ENCODE results near the gene KIAA1549. TPM values are rescaled to one million over a fixed set of nuclear protein-coding genes. Genes with fewer than 3 reads are reported as not detected.

KIAA1549 gene
- polyA plus RNA-seq, 1 experiment, result 2.5 TPM

DNA sequence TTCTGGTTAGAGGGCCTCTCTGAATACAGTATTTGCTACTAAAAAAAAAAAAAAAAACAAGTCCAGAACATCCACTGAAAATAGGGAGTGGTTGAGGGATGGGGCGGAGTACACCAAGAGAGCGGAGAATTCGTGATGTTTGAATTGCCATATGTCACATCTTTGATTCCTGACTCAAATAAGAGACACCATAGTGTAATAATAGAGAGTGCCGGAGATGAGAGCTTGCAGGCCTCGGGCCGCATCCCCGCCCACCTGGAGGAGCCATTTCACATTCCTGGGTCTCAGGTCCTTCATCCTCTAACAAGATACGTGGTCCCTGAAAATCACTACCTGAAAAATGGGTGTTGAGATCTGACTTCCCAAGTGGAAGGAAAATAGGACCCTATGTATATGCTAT, 46.8 kb downstream of the KIAA1549 start:
- DNase-seq (ENCODE audit: low read depth), result no peak
- ChIA-PET CTCF (interaction anchor here (0.6 to 1.4 kb wide), 3 partner anchors 9 to 28 kb away, joined by 3 to 4 read pairs (median 3); no protein-coding TSS in a partner anchor), POLR2A (no interaction called here)
- no peak for TF ChIP-seq CTCF (IDR thresholded peaks at IDR 0.05; ENCODE audit: insufficient read depth, low read depth, low read length)
- H3K36me3 ChIP-seq (ENCODE audit: control insufficient read depth, insufficient read depth, low read length), result no peaks in the 10 kb centered on the region
- no peaks in the 10 kb centered on the region for H3K27me3 ChIP-seq (ENCODE audit: control insufficient read depth, insufficient read depth, low read length)
- no peak overlapping the region for H3K4me3 ChIP-seq (ENCODE audit: low read depth, low read length)

GRCh38 chr7:138932870-138933269, 48.3 kb downstream of the KIAA1549 start:
- TF ChIP-seq CTCF (IDR thresholded peaks at IDR 0.05; ENCODE audit: insufficient read depth, low read depth, low read length), result no peak
- CTCF ChIA-PET, result no interaction called here

GRCh38 chr7:138932427-138932826, 48.8 kb downstream of the KIAA1549 start:
- DNase-seq (ENCODE audit: low read depth), result no peak
- no peaks in the 10 kb centered on the region for H3K27me3 ChIP-seq (ENCODE audit: control insufficient read depth, insufficient read depth, low read length)
- H3K4me3 ChIP-seq (ENCODE audit: low read depth, low read length), result no peak overlapping the region
- ChIA-PET POLR2A (no interaction called here), CTCF (no interaction called here)
- TF ChIP-seq CTCF (IDR thresholded peaks at IDR 0.05; ENCODE audit: insufficient read depth, low read depth, low read length), result no peak
- H3K36me3 ChIP-seq (ENCODE audit: control insufficient read depth, insufficient read depth, low read length), result no peaks in the 10 kb centered on the region

More at GRCh38 chr7:138932870-138933269, 48.3 kb downstream of the KIAA1549 start:
- Histone ChIP-seq H3K4me3 (ENCODE audit: low read depth, low read length) (no peak overlapping the region), H3K27me3 (ENCODE audit: control insufficient read depth, insufficient read depth, low read length) (no peaks in the 10 kb centered on the region), H3K36me3 (ENCODE audit: control insufficient read depth, insufficient read depth, low read length) (no peaks in the 10 kb centered on the region)
- POLR2A ChIA-PET, result no interaction called here
- no peak for DNase-seq (ENCODE audit: low read depth)

DNA sequence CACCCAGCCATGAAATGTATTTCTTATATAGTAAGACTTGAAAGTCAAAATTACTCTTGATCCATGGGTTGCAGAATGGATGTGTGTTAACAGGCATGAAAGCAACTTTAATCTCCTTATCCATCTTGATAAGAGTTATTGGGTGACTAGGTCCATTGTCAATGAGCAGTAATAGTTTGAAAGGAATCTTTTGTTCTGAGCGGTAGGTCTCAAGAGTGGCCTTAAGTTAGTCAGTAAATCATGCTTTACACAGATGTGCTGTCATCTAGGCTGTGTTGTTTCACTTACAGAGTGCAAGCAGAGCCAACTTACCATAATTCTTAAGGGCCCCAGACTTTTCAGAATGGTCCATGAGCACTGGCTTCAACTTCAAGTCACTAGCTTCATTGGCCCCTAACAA, 51.2 kb downstream of the KIAA1549 start:
- Histone ChIP-seq H3K36me3 (ENCODE audit: control insufficient read depth, insufficient read depth, low read length) (no peaks in the 10 kb centered on the region), H3K27me3 (ENCODE audit: control insufficient read depth, insufficient read depth, low read length) (no peaks in the 10 kb centered on the region), H3K4me3 (ENCODE audit: low read depth, low read length) (no peak overlapping the region)
- no peak for TF ChIP-seq CTCF (IDR thresholded peaks at IDR 0.05; ENCODE audit: insufficient read depth, low read depth, low read length)
- CTCF ChIA-PET, result no interaction called here
- POLR2A ChIA-PET, result no interaction called here
- no peak for DNase-seq (ENCODE audit: low read depth)

DNA sequence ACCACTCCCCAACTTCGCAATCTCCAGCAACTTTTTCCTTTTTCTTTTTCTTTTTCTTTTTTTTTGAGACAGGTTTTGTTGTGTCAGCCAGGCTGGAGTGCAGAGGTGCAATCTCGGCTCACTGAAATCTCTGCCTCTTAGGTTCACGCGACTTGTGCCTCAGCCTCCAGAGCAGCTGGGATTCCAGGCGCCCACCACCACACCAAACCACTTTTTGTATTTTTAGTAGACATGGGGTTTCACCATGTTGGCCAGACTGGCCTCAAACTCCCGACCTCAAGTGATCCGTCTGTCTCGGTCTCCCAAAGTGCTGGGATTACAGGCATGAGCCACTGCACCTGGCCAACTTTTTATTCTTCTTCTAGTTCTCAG, 55.0 kb downstream of the KIAA1549 start:
- DNase-seq (ENCODE audit: low read depth), result no peak
- ChIA-PET CTCF (interaction anchor here (0.7 kb wide), 1 partner anchor 21 kb away, joined by 4 read pairs; no protein-coding TSS in a partner anchor), POLR2A (no interaction called here)
- H3K36me3 ChIP-seq (ENCODE audit: control insufficient read depth, insufficient read depth, low read length), result no peaks in the 10 kb centered on the region
- TF ChIP-seq CTCF (IDR thresholded peaks at IDR 0.05; ENCODE audit: insufficient read depth, low read depth, low read length), result no peak
- no peak overlapping the region for H3K4me3 ChIP-seq (ENCODE audit: low read depth, low read length)
- no peaks in the 10 kb centered on the region for H3K27me3 ChIP-seq (ENCODE audit: control insufficient read depth, insufficient read depth, low read length)
